ENCODE measurements around the gene CCNY.

Gene CCNY

DNA sequence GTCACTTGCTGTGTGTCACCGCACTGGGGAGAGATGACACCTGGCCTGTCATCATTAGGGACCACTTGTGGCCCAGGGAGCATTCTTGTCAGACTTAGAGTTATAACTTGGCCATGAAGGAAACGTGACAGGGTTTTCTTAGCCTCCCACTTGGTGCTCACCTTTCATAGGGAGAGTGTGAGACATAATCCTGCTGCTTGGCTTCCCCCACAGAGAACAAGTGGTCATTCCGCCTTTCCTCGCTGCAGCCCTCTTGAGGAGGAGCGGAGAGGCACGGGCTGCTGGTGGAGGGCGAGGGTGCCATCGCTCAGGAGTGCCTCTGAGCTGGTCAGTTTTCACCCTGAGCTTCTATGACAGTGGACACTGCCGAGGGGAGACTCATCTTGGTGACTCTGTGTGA, 143.8 kb downstream of the CCNY start:
- FAIRE-seq (no peak), DNase-seq (ENCODE audit: insufficient read length, low spot score) (no peak)
- TF ChIP-seq POU2F2 (IDR thresholded peaks at IDR 0.05; ENCODE audit: low read depth, low read length) (no peak), SPI1 (IDR thresholded peaks at IDR 0.05; ENCODE audit: low read depth, low read length) (no peak), POLR2AphosphoS5 (IDR thresholded peaks at IDR 0.05; ENCODE audit: low read depth, low read length) (no peak), PAX5 (IDR thresholded peaks at IDR 0.05; ENCODE audit: insufficient read depth, low read length, severe bottlenecking) (no peak), POLR2A (IDR thresholded peaks at IDR 0.05; ENCODE audit: low read depth, low read length) (no peak), TAF1 (IDR thresholded peaks at IDR 0.05; ENCODE audit: low read depth, low read length) (no peak)

DNA sequence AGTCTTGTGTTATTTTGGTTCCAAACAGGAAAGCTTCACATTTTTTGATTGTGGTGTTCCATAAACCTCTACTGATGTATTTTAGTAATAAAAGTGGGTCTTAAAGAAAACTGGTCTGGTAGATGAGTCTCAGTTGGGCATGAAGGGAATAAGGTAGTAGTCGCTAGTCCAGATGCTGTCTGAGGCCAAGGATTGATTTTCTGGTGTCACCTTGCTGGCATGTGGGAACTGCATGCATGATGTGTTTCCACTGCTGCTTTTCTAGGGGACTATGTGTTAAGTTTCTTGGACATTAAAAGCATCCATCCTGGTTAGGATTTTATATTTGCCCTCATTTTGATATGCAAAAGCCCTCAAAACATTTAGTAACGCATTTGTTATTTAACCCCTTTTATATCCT, 145.1 kb downstream of the CCNY start:
- no peak for DNase-seq (ENCODE audit: insufficient read length, low spot score)
- no peak for FAIRE-seq
- no peak for TF ChIP-seq POLR2AphosphoS5 (IDR thresholded peaks at IDR 0.05; ENCODE audit: low read depth, low read length)
- TF ChIP-seq PAX5 (IDR thresholded peaks at IDR 0.05; ENCODE audit: insufficient read depth, low read length, severe bottlenecking): no peak
- TF ChIP-seq SPI1 (IDR thresholded peaks at IDR 0.05; ENCODE audit: low read depth, low read length): no peak
- no peak for TF ChIP-seq POLR2A (IDR thresholded peaks at IDR 0.05; ENCODE audit: low read depth, low read length)
- no peak for TF ChIP-seq TAF1 (IDR thresholded peaks at IDR 0.05; ENCODE audit: low read depth, low read length)
- TF ChIP-seq POU2F2 (IDR thresholded peaks at IDR 0.05; ENCODE audit: low read depth, low read length): no peak

DNA sequence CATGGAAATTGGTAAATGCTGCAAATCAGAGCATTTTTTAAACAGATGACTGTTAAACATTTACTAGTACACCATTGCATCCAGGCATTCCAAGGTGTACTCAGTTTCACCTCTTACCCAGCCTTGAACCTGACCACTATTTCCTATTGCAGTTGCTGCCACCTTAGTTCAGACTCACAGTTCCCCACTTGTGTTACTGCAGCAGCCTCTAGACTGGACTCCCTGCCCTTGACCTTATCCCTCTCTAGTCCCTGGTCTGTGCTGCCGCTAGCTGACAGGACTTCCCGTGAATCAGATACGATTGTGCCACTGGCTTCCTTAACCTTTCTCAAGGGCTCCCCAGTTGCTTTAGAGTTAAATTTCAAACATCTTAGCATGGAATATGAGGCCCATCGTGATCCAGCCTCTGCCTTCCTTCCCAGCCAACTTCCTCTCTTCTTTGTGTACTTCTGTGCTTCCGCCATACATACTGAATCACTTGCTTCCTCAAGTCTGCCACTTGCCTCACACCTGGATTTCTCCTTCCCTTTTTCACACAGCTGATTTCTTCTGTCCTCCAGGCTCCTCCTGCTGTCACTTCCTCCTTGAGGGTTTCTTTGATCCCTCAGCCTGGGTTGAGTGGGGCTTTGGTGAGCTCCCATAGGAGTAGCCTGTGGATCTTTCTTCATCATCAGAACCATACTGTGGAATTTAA, 150.1 kb downstream of the CCNY start:
- TF ChIP-seq POLR2A (IDR thresholded peaks at IDR 0.05; ENCODE audit: low read depth, low read length) (no peak), TAF1 (IDR thresholded peaks at IDR 0.05; ENCODE audit: low read depth, low read length) (no peak), PAX5 (IDR thresholded peaks at IDR 0.05; ENCODE audit: insufficient read depth, low read length, severe bottlenecking) (no peak), POU2F2 (IDR thresholded peaks at IDR 0.05; ENCODE audit: low read depth, low read length) (no peak), SPI1 (IDR thresholded peaks at IDR 0.05; ENCODE audit: low read depth, low read length) (no peak), POLR2AphosphoS5 (IDR thresholded peaks at IDR 0.05; ENCODE audit: low read depth, low read length) (no peak)
- no peak for FAIRE-seq
- DNase-seq (ENCODE audit: insufficient read length, low spot score): no peak

DNA sequence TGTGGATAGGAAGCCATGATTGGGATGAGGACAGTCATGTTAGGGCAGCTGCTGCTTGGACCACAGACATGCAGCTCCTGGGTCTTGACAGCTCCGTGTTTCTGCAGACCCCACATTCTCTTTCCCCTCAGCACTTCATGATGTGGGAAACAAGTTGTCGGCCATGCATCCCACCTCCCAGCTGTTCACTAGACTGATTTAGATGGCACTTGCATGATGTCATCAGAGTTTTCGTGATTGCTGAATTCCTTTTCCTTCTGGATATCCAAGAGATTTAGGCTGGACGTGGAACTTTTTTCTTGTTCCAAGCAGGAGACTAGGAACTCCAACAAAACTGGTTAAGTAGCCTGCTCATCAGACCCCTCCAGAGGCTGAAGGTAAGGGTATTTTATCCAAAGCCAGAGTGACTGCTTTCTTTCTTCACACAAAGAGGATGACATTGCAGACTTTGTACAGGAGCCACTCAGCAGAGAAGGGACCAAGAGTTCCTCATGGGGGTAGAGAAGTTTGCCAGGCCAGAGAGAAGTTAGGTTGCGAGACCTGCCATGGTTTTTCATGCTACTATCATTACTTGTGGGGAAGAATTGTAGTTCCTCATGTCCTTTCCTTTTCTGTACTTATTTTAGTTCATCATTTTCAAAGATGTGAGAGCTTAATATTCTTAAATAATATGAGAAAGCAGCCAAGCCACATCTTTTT, 151.2 kb downstream of the CCNY start:
- FAIRE-seq (no peak), DNase-seq (ENCODE audit: insufficient read length, low spot score) (no peak)
- no peak for TF ChIP-seq POLR2A (IDR thresholded peaks at IDR 0.05; ENCODE audit: low read depth, low read length)
- no peak for TF ChIP-seq SPI1 (IDR thresholded peaks at IDR 0.05; ENCODE audit: low read depth, low read length)
- no peak for TF ChIP-seq POLR2AphosphoS5 (IDR thresholded peaks at IDR 0.05; ENCODE audit: low read depth, low read length)
- no peak for TF ChIP-seq TAF1 (IDR thresholded peaks at IDR 0.05; ENCODE audit: low read depth, low read length)
- TF ChIP-seq PAX5 (IDR thresholded peaks at IDR 0.05; ENCODE audit: insufficient read depth, low read length, severe bottlenecking): no peak
- TF ChIP-seq POU2F2 (IDR thresholded peaks at IDR 0.05; ENCODE audit: low read depth, low read length): no peak

DNA sequence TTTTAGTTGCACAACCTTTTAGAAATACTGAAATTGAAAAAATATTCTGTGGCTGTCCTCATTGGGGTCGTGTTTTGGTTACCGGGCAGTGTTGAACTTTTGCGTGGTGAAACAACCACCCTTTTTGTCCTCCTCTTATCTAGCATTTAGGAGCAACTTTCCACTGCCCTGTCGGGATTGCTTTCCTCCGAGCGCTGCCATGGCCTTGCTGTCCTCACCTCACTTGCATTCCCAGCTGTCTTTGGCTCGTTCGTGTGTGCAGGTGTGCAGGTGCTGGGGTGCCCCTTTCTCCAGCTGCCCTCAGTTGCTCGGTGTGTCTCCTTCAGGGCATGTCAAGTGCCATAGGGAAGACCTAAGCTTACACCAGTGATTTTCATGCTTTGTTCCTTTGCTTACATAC, 151.9 kb downstream of the CCNY start:
- DNase-seq (ENCODE audit: insufficient read length, low spot score) (no peak), FAIRE-seq (no peak)
- TF ChIP-seq POU2F2 (IDR thresholded peaks at IDR 0.05; ENCODE audit: low read depth, low read length) (no peak), TAF1 (IDR thresholded peaks at IDR 0.05; ENCODE audit: low read depth, low read length) (no peak), PAX5 (IDR thresholded peaks at IDR 0.05; ENCODE audit: insufficient read depth, low read length, severe bottlenecking) (no peak), POLR2A (IDR thresholded peaks at IDR 0.05; ENCODE audit: low read depth, low read length) (no peak), POLR2AphosphoS5 (IDR thresholded peaks at IDR 0.05; ENCODE audit: low read depth, low read length) (no peak)

DNA sequence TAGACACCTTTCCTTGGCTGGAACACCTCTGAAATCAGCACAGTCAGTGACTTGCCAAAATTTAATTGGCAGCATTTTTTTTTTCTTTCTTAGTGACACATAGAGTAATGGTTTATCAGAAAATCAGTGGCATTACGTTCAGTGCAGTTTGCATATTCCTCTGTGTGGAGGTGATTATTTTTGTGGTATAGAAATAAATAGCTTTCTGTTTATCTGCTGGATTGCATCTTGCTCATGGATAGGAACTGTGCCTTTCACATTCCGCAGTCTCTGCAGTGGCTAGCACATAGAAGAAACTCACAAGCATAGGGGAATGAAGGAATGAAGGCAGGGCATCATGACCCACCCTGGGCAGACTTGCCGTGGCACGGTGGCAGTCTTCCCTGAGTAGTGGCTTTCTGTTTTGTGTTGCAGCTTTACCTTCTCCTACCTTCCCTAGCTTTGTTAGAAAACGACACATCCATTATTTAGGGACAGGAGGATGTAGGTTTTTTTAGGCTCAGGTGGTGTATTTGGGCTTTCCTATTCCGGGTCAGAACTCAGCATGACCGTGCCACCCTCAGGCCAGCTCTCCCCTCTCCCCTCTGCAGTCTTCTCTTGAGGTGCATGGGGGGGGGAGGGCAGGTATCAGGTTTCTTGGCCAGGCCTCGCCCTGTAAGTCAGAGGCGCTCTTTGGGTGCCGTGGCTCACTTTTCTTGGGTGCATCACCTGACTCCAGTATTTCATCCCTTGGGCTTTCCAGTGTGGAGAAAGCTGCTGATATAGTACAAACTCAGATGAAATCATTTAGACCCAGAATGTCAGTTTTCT, 156.3 kb downstream of the CCNY start:
- DNase-seq (ENCODE audit: insufficient read length, low spot score) (no peak), FAIRE-seq (no peak)
- TF ChIP-seq POU2F2 (IDR thresholded peaks at IDR 0.05; ENCODE audit: low read depth, low read length) (no peak), PAX5 (IDR thresholded peaks at IDR 0.05; ENCODE audit: insufficient read depth, low read length, severe bottlenecking) (no peak), TAF1 (IDR thresholded peaks at IDR 0.05; ENCODE audit: low read depth, low read length) (no peak), POLR2AphosphoS5 (IDR thresholded peaks at IDR 0.05; ENCODE audit: low read depth, low read length) (no peak), SPI1 (IDR thresholded peaks at IDR 0.05; ENCODE audit: low read depth, low read length) (no peak), POLR2A (IDR thresholded peaks at IDR 0.05; ENCODE audit: low read depth, low read length) (no peak)

DNA sequence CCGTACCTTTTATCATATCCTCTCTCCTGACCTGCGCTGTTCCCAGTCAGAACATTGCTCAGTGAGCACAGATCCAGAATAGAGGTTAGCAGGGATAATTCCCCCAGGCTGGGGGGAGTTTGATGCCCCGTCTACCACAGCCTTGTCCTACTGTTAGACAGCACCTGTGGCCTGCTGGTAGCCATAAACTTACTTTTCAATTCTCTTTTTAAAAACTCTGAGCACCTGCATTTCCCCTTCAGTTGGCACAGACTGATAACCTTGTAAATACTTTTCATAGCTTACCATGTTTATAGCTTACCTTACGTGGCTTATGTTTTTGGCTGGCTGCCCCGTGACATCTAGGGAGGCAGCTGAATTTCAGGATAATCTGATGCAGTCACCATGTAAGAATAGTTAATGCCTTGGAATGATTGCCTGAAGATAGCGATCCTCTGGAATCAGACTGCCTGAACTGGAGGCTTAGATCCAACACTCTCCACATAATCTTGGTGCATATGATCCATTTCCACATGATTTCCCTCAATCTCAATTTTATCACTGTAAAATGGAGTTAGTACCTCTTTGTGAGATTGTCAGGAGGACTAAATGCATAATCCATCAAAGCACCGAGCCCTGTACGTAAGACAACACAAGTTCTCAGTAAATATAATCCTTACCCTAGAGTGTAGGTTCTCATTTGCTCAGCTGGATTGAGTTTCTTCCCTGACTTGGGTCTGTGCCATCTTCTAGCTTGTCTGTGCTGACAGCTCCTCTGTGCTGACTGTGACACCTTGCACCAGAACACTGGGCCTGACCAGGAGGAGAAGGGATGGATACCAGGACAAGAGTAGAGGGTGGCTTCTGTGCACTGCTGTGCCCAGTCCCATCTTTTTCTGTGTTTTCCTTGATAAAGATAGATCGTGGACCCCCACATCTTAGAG, 157.1 kb downstream of the CCNY start:
- DNase-seq (ENCODE audit: insufficient read length, low spot score) (no peak), FAIRE-seq (no peak)
- TF ChIP-seq PAX5 (IDR thresholded peaks at IDR 0.05; ENCODE audit: insufficient read depth, low read length, severe bottlenecking) (no peak), TAF1 (IDR thresholded peaks at IDR 0.05; ENCODE audit: low read depth, low read length) (no peak), POLR2A (IDR thresholded peaks at IDR 0.05; ENCODE audit: low read depth, low read length) (no peak), SPI1 (IDR thresholded peaks at IDR 0.05; ENCODE audit: low read depth, low read length) (no peak), POU2F2 (IDR thresholded peaks at IDR 0.05; ENCODE audit: low read depth, low read length) (no peak), POLR2AphosphoS5 (IDR thresholded peaks at IDR 0.05; ENCODE audit: low read depth, low read length) (no peak)

DNA sequence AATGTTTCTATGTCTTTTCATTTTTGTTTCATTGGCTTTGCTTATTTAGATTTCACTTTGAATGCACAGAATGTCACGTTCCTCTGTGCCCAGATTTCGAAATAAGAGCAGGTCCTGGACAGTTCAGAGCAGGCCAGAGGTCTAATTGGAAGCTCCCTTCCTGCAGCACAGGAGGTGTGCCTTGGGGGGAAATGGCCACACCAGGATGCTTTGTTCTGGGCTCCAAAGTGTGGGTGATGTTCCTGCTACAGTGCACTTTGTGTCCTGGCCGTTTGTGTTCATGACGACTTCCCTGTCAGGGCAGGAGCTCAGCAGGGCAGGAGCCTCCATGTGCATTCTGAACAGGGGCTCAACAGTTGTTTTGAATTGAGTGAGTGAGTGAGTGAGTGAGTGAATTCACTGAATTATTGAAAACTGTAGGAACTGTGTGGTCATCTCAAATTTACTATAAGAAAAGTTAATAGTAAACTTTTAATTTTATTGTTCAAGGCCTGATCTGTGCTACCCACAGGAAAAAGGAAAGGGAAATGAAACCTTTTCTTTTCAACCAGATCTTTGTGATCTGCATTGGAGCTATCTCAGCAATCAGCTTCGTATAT, 159.3 kb downstream of the CCNY start:
- FAIRE-seq (peak; percentile 5), DNase-seq (ENCODE audit: insufficient read length, low spot score) (no peak)
- TF ChIP-seq POLR2A (IDR thresholded peaks at IDR 0.05; ENCODE audit: low read depth, low read length) (no peak), TAF1 (IDR thresholded peaks at IDR 0.05; ENCODE audit: low read depth, low read length) (no peak), SPI1 (IDR thresholded peaks at IDR 0.05; ENCODE audit: low read depth, low read length) (peak; percentile 87)

Data from GM12891 (cell line).